BLaER1 (cell line): ENCODE data around the gene AGRP.
A peak's percentile ranks its signal among the peaks of the same experiment; 100 is the strongest.
"Not testable (repeated sequence)": the region's sequence is repeated elsewhere in the genome, so short reads cannot be mapped to it uniquely, and the experiment has no call there.

Source experiments
- H3K27ac ChIP-seq: shearing (Covaris generic); formaldehyde crosslinking; 2 replicates; pipeline ENCODE4 v1.8.1; 2022
- H3K27me3 ChIP-seq: shearing (Covaris generic); formaldehyde crosslinking; 2 replicates; pipeline ENCODE4 v1.8.1; 2022
- H3K36me3 ChIP-seq: shearing (Covaris generic); formaldehyde crosslinking; 2 replicates; pipeline ENCODE4 v1.8.1; 2022
- H3K4me1 ChIP-seq: shearing (Covaris generic); formaldehyde crosslinking; 2 replicates; pipeline ENCODE4 v1.8.1; 2022
- H3K4me2 ChIP-seq: shearing (Covaris generic); formaldehyde crosslinking; 2 replicates; pipeline ENCODE4 v1.8.1; 2022
- H3K4me3 ChIP-seq: shearing (Covaris generic); formaldehyde crosslinking; 2 replicates; pipeline ENCODE4 v1.8.1; 2022
- H3K9ac ChIP-seq: shearing (Covaris generic); formaldehyde crosslinking; 2 replicates; pipeline ENCODE4 v1.8.1; 2022
- H3K9me3 ChIP-seq: shearing (Covaris generic); formaldehyde crosslinking; 2 replicates; pipeline ENCODE4 v1.8.1; 2022
- H4K20me1 ChIP-seq: shearing (Covaris generic); formaldehyde crosslinking; 2 replicates; pipeline ENCODE4 v1.8.1; 2022
- Cebpa-rat ChIP-seq: shearing (Covaris generic); IDR thresholded peaks from 2 replicates; pipeline ENCODE4 v1.8.1; 2022

Gene AGRP

GRCh38 chr16:67521095-67521804 is 37.9 kb upstream of the AGRP start:
- Histone ChIP-seq H4K20me1 (no peaks in the 10 kb centered on the region), H3K36me3 (no peaks in the 10 kb centered on the region), H3K4me2 (peak overlapping the region; percentile 93), H3K27me3 (no peaks in the 10 kb centered on the region), H3K4me1 (peaks cover 90% of the 10 kb centered on the region), H3K9ac (peak overlapping the region; percentile 64; the same call in 1 of the 2 replicates), H3K9me3 (no peaks in the 10 kb centered on the region), H3K4me3 (peak overlapping the region; percentile 61), H3K27ac (peak overlapping the region; percentile 91)
- TF ChIP-seq Cebpa-rat = no peak

DNA sequence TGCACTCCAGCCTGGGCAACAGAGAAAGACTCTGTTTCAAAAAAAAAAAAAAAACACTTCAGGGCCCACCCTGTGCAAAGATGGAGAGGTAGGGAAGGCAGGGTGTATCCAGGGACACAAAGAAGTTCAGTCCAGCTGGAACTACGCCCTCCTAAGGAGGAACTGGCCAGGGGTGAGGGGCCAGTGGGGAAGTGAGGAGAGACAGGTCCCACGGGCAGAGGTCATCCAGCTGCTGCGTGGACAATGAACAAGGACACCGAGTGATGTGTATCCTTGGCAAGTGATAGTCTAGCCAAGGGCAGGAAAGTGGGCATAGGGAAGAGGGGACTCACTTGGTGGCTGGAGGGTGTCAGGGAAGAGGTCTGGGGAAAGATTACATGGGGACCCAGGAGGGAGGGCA is 35.9 kb upstream of the AGRP start:
- Histone ChIP-seq H3K36me3 (no peaks in the 10 kb centered on the region), H3K9me3 (no peaks in the 10 kb centered on the region), H3K4me1 (peaks cover 90% of the 10 kb centered on the region), H3K4me3 (peak overlapping the region; percentile 49; the same call in 1 of the 2 replicates), H3K9ac (peak overlapping the region; percentile 74), H3K27me3 (no peaks in the 10 kb centered on the region), H3K4me2 (peak overlapping the region; percentile 93), H3K27ac (peak overlapping the region; percentile 91), H4K20me1 (no peaks in the 10 kb centered on the region)
- no peak for TF ChIP-seq Cebpa-rat

GRCh38 chr16:67518676-67519075 is 35.3 kb upstream of the AGRP start:
- H3K27me3 ChIP-seq = no peaks in the 10 kb centered on the region
- peak overlapping the region; percentile 74 for H3K9ac ChIP-seq
- peak overlapping the region; percentile 91 for H3K27ac ChIP-seq
- peak overlapping the region; percentile 93 for H3K4me2 ChIP-seq
- H3K4me3 ChIP-seq = peak overlapping the region; percentile 49
- H3K36me3 ChIP-seq = no peaks in the 10 kb centered on the region
- H4K20me1 ChIP-seq = no peaks in the 10 kb centered on the region
- TF ChIP-seq Cebpa-rat = no peak
- no peaks in the 10 kb centered on the region for H3K9me3 ChIP-seq
- peaks cover 90% of the 10 kb centered on the region for H3K4me1 ChIP-seq

DNA sequence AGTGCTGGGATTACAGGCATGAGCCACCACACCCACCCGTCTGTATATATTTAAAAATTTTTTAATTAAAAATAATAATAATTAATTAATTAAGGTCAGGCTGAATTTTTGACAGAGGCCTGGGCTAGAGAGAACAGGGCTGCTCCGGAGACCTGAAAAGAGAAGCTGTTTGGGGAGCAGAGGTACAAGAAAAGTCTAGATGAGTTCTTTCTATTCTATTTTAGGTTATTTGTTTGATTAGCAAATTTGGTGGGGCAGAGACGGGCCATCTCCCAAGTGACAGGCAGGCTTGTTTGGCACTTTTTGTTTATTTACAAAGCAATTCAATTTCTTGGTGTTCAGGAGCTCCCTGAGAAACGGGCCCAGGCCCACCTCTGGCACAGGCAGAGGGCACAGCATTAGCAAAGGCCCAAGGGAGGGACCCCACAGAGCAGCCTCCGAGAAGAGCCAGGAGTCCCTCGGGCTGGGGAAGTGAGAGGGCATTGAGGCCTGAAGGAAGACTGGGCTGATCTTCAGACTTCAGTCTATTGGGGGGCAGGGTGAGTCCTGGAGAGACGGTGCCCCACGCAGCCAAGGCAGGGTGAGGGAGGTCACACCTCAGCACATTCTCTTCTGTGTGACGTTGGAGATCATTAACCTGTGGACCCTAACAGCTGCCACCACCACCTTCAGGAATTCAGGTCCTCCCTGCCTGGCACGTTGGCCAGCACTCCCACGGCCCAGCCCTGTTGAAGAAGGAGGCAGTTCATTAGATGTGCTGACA is 34.5 kb upstream of the AGRP start:
- TF ChIP-seq Cebpa-rat = no peak
- Histone ChIP-seq H3K36me3 (no peaks in the 10 kb centered on the region), H3K4me2 (peak overlapping the region; percentile 93), H3K4me1 (peaks cover 94% of the 10 kb centered on the region), H3K9me3 (no peaks in the 10 kb centered on the region), H3K4me3 (peak overlapping the region; percentile 49), H3K9ac (peak overlapping the region; percentile 74), H3K27me3 (no peaks in the 10 kb centered on the region), H3K27ac (peak overlapping the region; percentile 91), H4K20me1 (no peaks in the 10 kb centered on the region)

- Histone ChIP-seq H3K9ac (peak overlapping the region; percentile 36; the same call in 1 of the 2 replicates), H3K4me3 (no peak overlapping the region), H3K9me3 (no peaks in the 10 kb centered on the region), H3K36me3 (no peaks in the 10 kb centered on the region), H3K4me1 (peaks cover 86% of the 10 kb centered on the region), H3K27ac (peak overlapping the region; percentile 91), H3K27me3 (no peaks in the 10 kb centered on the region), H3K4me2 (peak overlapping the region; percentile 93), H4K20me1 (no peaks in the 10 kb centered on the region)
- no peak for TF ChIP-seq Cebpa-rat
Measured at GRCh38 chr16:67517155-67517445, 33.8 kb upstream of the AGRP start.

GRCh38 chr16:67516296-67517154 is 33.2 kb upstream of the AGRP start:
- H3K4me2 ChIP-seq = peak overlapping the region; percentile 93
- no peak for TF ChIP-seq Cebpa-rat
- H3K36me3 ChIP-seq = no peaks in the 10 kb centered on the region
- no peaks in the 10 kb centered on the region for H3K27me3 ChIP-seq
- H3K9me3 ChIP-seq = no peaks in the 10 kb centered on the region
- H3K9ac ChIP-seq = peak overlapping the region; percentile 36; the same call in 1 of the 2 replicates
- H3K27ac ChIP-seq = peak overlapping the region; percentile 91
- no peak overlapping the region for H3K4me3 ChIP-seq
- peaks cover 81% of the 10 kb centered on the region for H3K4me1 ChIP-seq
- no peaks in the 10 kb centered on the region for H4K20me1 ChIP-seq

DNA sequence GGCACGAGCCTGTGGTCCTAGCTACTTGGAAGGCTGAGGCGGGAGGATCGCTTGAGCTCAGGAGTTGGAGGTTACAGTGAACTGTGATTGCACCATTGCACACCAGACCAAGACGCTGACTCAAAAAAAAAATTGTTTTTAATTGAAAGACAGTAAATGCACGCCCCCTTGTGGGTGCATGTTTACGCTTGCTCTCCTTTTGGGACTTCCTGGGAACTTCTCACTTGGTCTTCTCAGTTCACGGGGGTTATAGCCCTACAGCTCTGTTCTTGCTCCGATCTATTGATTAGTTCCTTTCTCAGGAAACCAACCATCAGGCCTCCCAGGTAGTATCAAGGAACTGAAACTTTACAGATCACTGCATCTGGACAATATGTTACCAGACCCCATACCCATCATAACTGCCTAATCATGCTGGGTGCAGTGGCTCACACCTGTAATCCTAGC is 31.1 kb upstream of the AGRP start:
- peak overlapping the region; percentile 59 for H3K27ac ChIP-seq
- H3K9me3 ChIP-seq = no peaks in the 10 kb centered on the region
- peaks cover 64% of the 10 kb centered on the region for H3K4me1 ChIP-seq
- TF ChIP-seq Cebpa-rat = peak; percentile 82; the same call in 1 of the 2 replicates
- H3K27me3 ChIP-seq = no peaks in the 10 kb centered on the region
- H3K9ac ChIP-seq = no peak overlapping the region
- peak overlapping the region; percentile 93 for H3K4me2 ChIP-seq
- H3K36me3 ChIP-seq = no peaks in the 10 kb centered on the region
- no peaks in the 10 kb centered on the region for H4K20me1 ChIP-seq
- no peak overlapping the region for H3K4me3 ChIP-seq

- H3K9me3 ChIP-seq, H3K27me3 ChIP-seq, H3K36me3 ChIP-seq, H3K9ac ChIP-seq, H4K20me1 ChIP-seq, H3K4me3 ChIP-seq: not testable (repeated sequence)
- Histone ChIP-seq H3K4me2 (peak overlapping the region; percentile 93), H3K4me1 (peaks cover 59% of the 10 kb centered on the region), H3K27ac (0 out of 2 replicates have a peak overlapping the region, but pooled peaks have one; percentile 6)
Measured at GRCh38 chr16:67513892-67514291, 30.5 kb upstream of the AGRP start.

DNA sequence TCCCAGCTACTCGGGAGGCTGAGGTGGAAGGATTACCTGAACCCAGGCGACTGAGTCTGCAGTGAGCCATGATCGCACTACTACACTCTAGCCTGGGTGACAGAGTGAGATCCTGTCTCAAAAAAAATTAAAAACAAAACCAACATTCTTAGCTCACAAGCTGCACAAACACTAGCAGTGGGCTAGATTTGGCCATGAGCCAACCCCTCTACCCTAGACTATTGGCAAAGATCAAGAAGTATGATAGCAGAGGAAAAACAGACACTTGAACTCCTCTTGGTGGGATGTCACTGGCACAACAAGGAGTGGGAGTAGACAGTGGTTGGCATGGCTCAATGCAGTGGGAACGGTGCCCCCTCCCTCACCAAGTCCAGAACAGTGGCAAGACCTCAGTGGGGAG is 25.7 kb upstream of the AGRP start:
- no peak overlapping the region for H3K4me3 ChIP-seq
- H3K27me3 ChIP-seq = no peaks in the 10 kb centered on the region
- no peaks in the 10 kb centered on the region for H3K36me3 ChIP-seq
- no peaks in the 10 kb centered on the region for H3K9me3 ChIP-seq
- no peaks in the 10 kb centered on the region for H4K20me1 ChIP-seq
- H3K4me2 ChIP-seq = no peak overlapping the region
- no peak overlapping the region for H3K9ac ChIP-seq
- peaks cover 22% of the 10 kb centered on the region for H3K4me1 ChIP-seq
- H3K27ac ChIP-seq = no peak overlapping the region
- no peak for TF ChIP-seq Cebpa-rat
